Stimulated activated naive CD8-positive, alpha-beta T cell treated with anti-CD3 and anti-CD28 coated beads, Interleukin-15, Interleukin-2, amounts not matched to agents 100 ng/mL and 50 ng/mL, for 24 hours (primary cell): ENCODE data around the gene UGT1A5.

ENCODE experiments used
- H3K27ac Mint-ChIP-seq: one replicate; pipeline ENCODE4 v1.8.0; 2021; ENCODE audit warnings: mild to moderate bottlenecking, mixed read lengths
- H3K27me3 Mint-ChIP-seq: one replicate; pipeline ENCODE4 v1.8.0; 2021; ENCODE audit warnings: mixed read lengths
- H3K36me3 Mint-ChIP-seq: one replicate; pipeline ENCODE4 v1.8.0; 2021; ENCODE audit warnings: low read depth, mixed read lengths
- H3K4me1 Mint-ChIP-seq: one replicate; pipeline ENCODE4 v1.8.0; 2021; ENCODE audit warnings: low read depth, mixed read lengths
- H3K4me3 Mint-ChIP-seq: one replicate; pipeline ENCODE4 v1.8.0; 2021; ENCODE audit warnings: mild to moderate bottlenecking, mixed read lengths
- H3K9me3 Mint-ChIP-seq: one replicate; pipeline ENCODE4 v1.8.0; 2021; ENCODE audit warnings: mixed read lengths

The UGT1A5 gene

GRCh38 chr2:233772583-233772982 lies 59.9 kb downstream of the UGT1A5 start:
- Mint-ChIP-seq H3K4me3 (no peak overlapping the region), H3K27ac (no peak overlapping the region), H3K27me3 (peaks cover 14% of the 10 kb centered on the region), H3K4me1 (no peaks in the 10 kb centered on the region), H3K36me3 (no peaks in the 10 kb centered on the region), H3K9me3 (peaks cover 11% of the 10 kb centered on the region)

- no peaks in the 10 kb centered on the region for H3K4me1 Mint-ChIP-seq
- no peaks in the 10 kb centered on the region for H3K36me3 Mint-ChIP-seq
- H3K27ac Mint-ChIP-seq: no peak overlapping the region
- peaks cover 17% of the 10 kb centered on the region for H3K27me3 Mint-ChIP-seq
- H3K4me3 Mint-ChIP-seq: no peak overlapping the region
- peaks cover 15% of the 10 kb centered on the region for H3K9me3 Mint-ChIP-seq
Observed at GRCh38 chr2:233773854-233774253, 61.1 kb downstream of the UGT1A5 start.

- H3K27me3 Mint-ChIP-seq: peaks cover 21% of the 10 kb centered on the region
- H3K4me1 Mint-ChIP-seq: no peaks in the 10 kb centered on the region
- H3K36me3 Mint-ChIP-seq: no peaks in the 10 kb centered on the region
- no peak overlapping the region for H3K27ac Mint-ChIP-seq
- no peak overlapping the region for H3K4me3 Mint-ChIP-seq
- H3K9me3 Mint-ChIP-seq: peaks cover 15% of the 10 kb centered on the region
Observed at GRCh38 chr2:233775414-233775813, 62.7 kb downstream of the UGT1A5 start.

- peaks cover 25% of the 10 kb centered on the region for H3K27me3 Mint-ChIP-seq
- H3K36me3 Mint-ChIP-seq: no peaks in the 10 kb centered on the region
- H3K27ac Mint-ChIP-seq: no peak within 1 kb of the TSS
- H3K4me3 Mint-ChIP-seq: no peak within 1 kb of the TSS
- peaks cover 20% of the 10 kb centered on the region for H3K9me3 Mint-ChIP-seq
- no peaks in the 10 kb centered on the region for H3K4me1 Mint-ChIP-seq
Observed at GRCh38 chr2:233778030-233778429, 65.3 kb downstream of the UGT1A5 start, which contains the start of gene MROH2A. Gene MROH2A (plus strand): TSS chr2:233778330. CDS start chr2:233779359, 1,029 bp downstream.

GRCh38 chr2:233779722-233780121 lies 67.0 kb downstream of the UGT1A5 start:
- Mint-ChIP-seq H3K36me3 (no peaks in the 10 kb centered on the region), H3K4me3 (no peak overlapping the region), H3K27me3 (peaks cover 27% of the 10 kb centered on the region), H3K9me3 (peaks cover 20% of the 10 kb centered on the region), H3K27ac (no peak overlapping the region), H3K4me1 (no peaks in the 10 kb centered on the region)

- H3K9me3 Mint-ChIP-seq: peaks cover 18% of the 10 kb centered on the region
- H3K4me1 Mint-ChIP-seq: no peaks in the 10 kb centered on the region
- no peaks in the 10 kb centered on the region for H3K36me3 Mint-ChIP-seq
Observed at GRCh38 chr2:233780771-233781170, 68.1 kb downstream of the UGT1A5 start.

GRCh38 chr2:233789554-233789953 lies 76.8 kb downstream of the UGT1A5 start:
- Mint-ChIP-seq H3K4me3 (no peak overlapping the region), H3K27ac (no peak overlapping the region), H3K36me3 (no peaks in the 10 kb centered on the region), H3K27me3 (peaks cover 6% of the 10 kb centered on the region), H3K9me3 (peaks cover 10% of the 10 kb centered on the region), H3K4me1 (no peaks in the 10 kb centered on the region)

More at GRCh38 chr2:233780771-233781170, 68.1 kb downstream of the UGT1A5 start:
- Mint-ChIP-seq H3K27me3 (peaks cover 23% of the 10 kb centered on the region), H3K4me3 (no peak overlapping the region), H3K27ac (no peak overlapping the region)

GRCh38 chr2:233791151-233791882 lies 78.6 kb downstream of the UGT1A5 start:
- Mint-ChIP-seq H3K4me3 (no peak overlapping the region), H3K27ac (no peak overlapping the region), H3K9me3 (peaks cover 2% of the 10 kb centered on the region), H3K36me3 (no peaks in the 10 kb centered on the region), H3K27me3 (peaks cover 2% of the 10 kb centered on the region), H3K4me1 (no peaks in the 10 kb centered on the region)

GRCh38 chr2:233791883-233792329 lies 79.2 kb downstream of the UGT1A5 start:
- Mint-ChIP-seq H3K4me3 (no peak overlapping the region), H3K9me3 (no peaks in the 10 kb centered on the region), H3K4me1 (no peaks in the 10 kb centered on the region), H3K27me3 (no peaks in the 10 kb centered on the region), H3K27ac (no peak overlapping the region), H3K36me3 (no peaks in the 10 kb centered on the region)

- Mint-ChIP-seq H3K4me3 (no peak overlapping the region), H3K9me3 (no peaks in the 10 kb centered on the region), H3K27ac (no peak overlapping the region), H3K4me1 (no peaks in the 10 kb centered on the region), H3K27me3 (no peaks in the 10 kb centered on the region), H3K36me3 (no peaks in the 10 kb centered on the region)
Observed at GRCh38 chr2:233792720-233793119, 80.0 kb downstream of the UGT1A5 start.

GRCh38 chr2:233793465-233794127 lies 80.9 kb downstream of the UGT1A5 start:
- Mint-ChIP-seq H3K27ac (no peak overlapping the region), H3K9me3 (no peaks in the 10 kb centered on the region), H3K4me1 (no peaks in the 10 kb centered on the region)

GRCh38 chr2:233794128-233794658 lies 81.5 kb downstream of the UGT1A5 start:
- Mint-ChIP-seq H3K9me3 (no peaks in the 10 kb centered on the region), H3K36me3 (no peaks in the 10 kb centered on the region), H3K27ac (no peak overlapping the region), H3K4me3 (no peak overlapping the region), H3K27me3 (no peaks in the 10 kb centered on the region), H3K4me1 (no peaks in the 10 kb centered on the region)

More at GRCh38 chr2:233793465-233794127, 80.9 kb downstream of the UGT1A5 start:
- Mint-ChIP-seq H3K27me3 (no peaks in the 10 kb centered on the region), H3K4me3 (no peak overlapping the region), H3K36me3 (no peaks in the 10 kb centered on the region)

- Mint-ChIP-seq H3K36me3 (no peaks in the 10 kb centered on the region), H3K9me3 (peaks cover 5% of the 10 kb centered on the region), H3K27ac (no peak overlapping the region), H3K27me3 (no peaks in the 10 kb centered on the region), H3K4me1 (no peaks in the 10 kb centered on the region), H3K4me3 (no peak overlapping the region)
Observed at GRCh38 chr2:233795735-233796171, 83.0 kb downstream of the UGT1A5 start.

GRCh38 chr2:233796254-233796653 lies 83.5 kb downstream of the UGT1A5 start:
- no peaks in the 10 kb centered on the region for H3K27me3 Mint-ChIP-seq
- H3K9me3 Mint-ChIP-seq: peaks cover 5% of the 10 kb centered on the region
- no peaks in the 10 kb centered on the region for H3K36me3 Mint-ChIP-seq
- no peak overlapping the region for H3K4me3 Mint-ChIP-seq
- H3K4me1 Mint-ChIP-seq: no peaks in the 10 kb centered on the region
- H3K27ac Mint-ChIP-seq: no peak overlapping the region

- Mint-ChIP-seq H3K36me3 (no peaks in the 10 kb centered on the region), H3K9me3 (peaks cover 5% of the 10 kb centered on the region), H3K4me1 (no peaks in the 10 kb centered on the region), H3K27ac (no peak overlapping the region), H3K27me3 (no peaks in the 10 kb centered on the region), H3K4me3 (no peak overlapping the region)
Observed at GRCh38 chr2:233798335-233799086, 85.8 kb downstream of the UGT1A5 start.
